ENCODE measurements around the gene TRAM2. TPM values are rescaled to one million over a fixed set of nuclear protein-coding genes. Genes with fewer than 3 reads are reported as not detected.

TRAM2 gene
- total RNA-seq, 2 donors from 2014 or later = 19.1 to 21.2 TPM

DNA sequence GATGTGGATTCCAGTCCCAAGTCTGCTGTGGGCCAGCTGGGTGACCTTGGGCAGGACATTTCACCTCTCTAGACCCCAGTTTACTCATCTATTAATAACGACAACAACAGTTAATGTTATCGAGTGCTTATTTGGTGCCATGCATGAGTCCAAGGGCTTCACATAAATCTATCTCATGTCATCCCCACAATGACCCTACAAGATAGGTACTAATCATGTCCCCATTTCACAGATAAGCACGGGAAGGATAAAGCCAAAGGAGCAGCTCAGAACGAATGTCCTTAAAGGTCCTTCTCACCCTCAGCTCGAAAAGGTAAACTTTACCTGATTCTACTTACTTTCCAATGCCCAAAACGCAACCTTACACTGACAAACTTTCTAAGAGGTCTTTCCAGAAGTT lies 35.7 kb downstream of the TRAM2 start:
- peaks cover 2% of the 10 kb centered on the region for H3K4me1 ChIP-seq
- no peaks in the 10 kb centered on the region for H3K36me3 ChIP-seq
- H3K9me3 ChIP-seq = no peaks in the 10 kb centered on the region
- no peak overlapping the region for H3K27ac ChIP-seq
- H3K27me3 ChIP-seq = no peaks in the 10 kb centered on the region
- intact Hi-C loops (cut with DNase I) = no loop called here
- no peak overlapping the region for H3K4me3 ChIP-seq
- DNase-seq = no peak
- TF ChIP-seq, protein P1, sequence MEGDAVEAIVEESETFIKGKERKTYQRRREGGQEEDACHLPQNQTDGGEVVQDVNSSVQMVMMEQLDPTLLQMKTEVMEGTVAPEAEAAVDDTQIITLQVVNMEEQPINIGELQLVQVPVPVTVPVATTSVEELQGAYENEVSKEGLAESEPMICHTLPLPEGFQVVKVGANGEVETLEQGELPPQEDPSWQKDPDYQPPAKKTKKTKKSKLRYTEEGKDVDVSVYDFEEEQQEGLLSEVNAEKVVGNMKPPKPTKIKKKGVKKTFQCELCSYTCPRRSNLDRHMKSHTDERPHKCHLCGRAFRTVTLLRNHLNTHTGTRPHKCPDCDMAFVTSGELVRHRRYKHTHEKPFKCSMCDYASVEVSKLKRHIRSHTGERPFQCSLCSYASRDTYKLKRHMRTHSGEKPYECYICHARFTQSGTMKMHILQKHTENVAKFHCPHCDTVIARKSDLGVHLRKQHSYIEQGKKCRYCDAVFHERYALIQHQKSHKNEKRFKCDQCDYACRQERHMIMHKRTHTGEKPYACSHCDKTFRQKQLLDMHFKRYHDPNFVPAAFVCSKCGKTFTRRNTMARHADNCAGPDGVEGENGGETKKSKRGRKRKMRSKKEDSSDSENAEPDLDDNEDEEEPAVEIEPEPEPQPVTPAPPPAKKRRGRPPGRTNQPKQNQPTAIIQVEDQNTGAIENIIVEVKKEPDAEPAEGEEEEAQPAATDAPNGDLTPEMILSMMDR (IDR thresholded peaks at IDR 0.05) = no peak
- H3K9ac ChIP-seq (ENCODE audit: low read depth in 2 of 2, low read length in 2 of 2) = no peak overlapping the region

DNA sequence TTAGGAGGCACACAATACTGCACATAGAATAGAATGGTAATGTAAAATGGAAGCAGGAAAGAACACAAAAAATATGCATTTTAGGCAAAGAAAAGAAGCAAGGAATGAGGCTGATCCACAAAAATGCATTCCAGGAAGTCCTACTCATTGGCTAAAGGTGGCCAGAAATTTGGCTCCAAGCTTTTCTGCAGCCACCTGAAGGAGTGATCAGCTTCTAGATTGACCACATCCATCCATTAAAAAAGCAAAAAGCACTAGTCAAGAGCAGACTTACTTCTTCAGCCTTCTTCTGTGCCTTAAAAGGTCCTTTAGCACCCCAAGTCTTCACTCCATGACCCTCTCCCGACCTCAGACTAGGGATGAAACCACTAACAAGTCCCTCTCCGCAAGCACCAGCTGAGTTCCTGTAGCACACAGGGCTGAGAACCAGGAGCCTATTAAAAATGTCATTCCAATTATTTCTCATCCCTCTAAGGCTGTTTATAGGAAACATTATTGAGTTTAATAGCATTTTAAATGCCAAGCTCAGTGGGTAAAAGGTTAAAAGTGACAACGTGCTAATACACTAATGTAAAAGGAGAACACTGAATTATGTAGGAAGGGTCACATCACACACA lies 36.5 kb downstream of the TRAM2 start:
- no peak overlapping the region for H3K27ac ChIP-seq
- TF ChIP-seq, protein P1 (IDR thresholded peaks at IDR 0.05) = no peak
- peaks cover 2% of the 10 kb centered on the region for H3K4me1 ChIP-seq
- no peak for DNase-seq
- no peaks in the 10 kb centered on the region for H3K9me3 ChIP-seq
- H3K4me3 ChIP-seq = no peak overlapping the region
- H3K9ac ChIP-seq (ENCODE audit: low read depth in 2 of 2, low read length in 2 of 2) = no peak overlapping the region
- intact Hi-C loops (cut with DNase I) = no loop called here
- no peaks in the 10 kb centered on the region for H3K27me3 ChIP-seq
- H3K36me3 ChIP-seq = no peaks in the 10 kb centered on the region

DNA sequence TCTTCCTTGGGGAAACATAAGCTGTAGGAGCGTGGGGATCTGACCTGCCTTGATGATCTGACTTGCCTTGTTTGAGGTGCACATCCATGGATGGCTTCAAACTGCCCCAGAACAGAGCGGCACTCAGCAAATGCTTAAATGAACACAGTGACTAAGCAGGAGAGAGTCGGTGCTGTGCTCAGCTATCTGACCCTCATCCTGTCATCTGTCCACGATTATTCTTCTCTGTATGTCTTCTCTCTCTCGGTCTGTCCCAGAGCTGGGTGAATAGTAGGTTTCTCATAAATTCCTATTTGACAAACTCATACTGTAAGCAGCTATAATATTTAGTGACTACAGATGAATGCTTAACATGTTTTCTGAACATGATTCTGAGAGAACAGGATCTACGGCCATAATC lies 37.3 kb downstream of the TRAM2 start:
- Histone ChIP-seq H3K9me3 (no peaks in the 10 kb centered on the region), H3K27me3 (no peaks in the 10 kb centered on the region), H3K27ac (no peak overlapping the region), H3K4me3 (no peak overlapping the region), H3K9ac (ENCODE audit: low read depth in 2 of 2, low read length in 2 of 2) (no peak overlapping the region), H3K4me1 (peaks cover 2% of the 10 kb centered on the region), H3K36me3 (no peaks in the 10 kb centered on the region)
- intact Hi-C loops (cut with DNase I) = no loop called here
- DNase-seq = no peak
- TF ChIP-seq, protein P1 (IDR thresholded peaks at IDR 0.05) = no peak

DNA sequence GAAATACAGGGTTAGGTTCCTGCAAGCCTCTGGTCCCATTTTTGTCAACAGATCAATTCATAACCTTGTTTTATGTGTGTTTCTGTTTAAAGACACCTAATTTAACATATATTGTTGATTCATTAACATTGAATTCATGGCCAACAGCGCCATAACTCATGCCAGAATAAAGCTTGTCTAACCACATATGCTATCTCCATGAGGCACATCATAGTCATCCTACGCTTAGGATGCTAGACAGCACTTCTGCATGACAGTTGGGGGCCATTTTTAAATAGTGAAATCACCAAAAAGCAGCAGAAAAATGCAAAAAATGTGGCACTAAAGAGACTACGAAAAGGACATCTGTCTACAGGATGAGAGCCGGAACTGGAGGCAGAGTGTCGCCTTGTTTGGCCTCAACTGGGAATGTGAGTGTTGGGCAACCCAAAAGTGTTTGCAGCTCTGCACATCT lies 37.9 kb downstream of the TRAM2 start:
- DNase-seq = no peak

DNA sequence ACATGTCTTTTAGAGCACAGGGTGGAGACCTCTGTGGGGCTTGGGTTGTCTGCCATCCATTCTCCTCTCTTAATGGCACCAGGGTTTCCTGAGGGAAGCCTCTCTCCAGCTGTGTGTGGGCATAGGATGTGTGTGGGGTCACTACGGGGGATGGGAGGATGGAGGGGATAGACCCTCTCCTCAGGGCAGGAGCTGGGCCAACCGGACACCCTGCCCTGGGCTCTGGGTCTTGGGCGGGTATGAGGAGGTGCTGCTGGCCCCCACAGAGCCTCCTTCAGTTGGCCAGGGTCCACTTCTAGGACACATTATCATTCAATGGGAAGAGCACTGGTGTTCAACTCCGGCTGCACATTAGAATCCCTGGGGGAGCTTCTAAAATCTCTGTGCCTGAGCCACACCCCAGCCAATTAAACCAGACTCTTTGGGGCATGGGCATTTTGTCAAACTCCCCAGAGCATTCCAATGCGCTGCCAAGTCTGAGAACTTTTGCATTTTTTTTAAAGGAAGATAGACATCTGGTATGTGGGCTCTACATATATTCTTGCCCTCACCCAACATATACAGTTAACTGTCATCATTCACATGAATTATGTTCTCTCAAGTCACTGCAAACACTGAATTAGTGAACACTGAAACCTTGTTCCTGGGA lies 38.5 kb downstream of the TRAM2 start:
- Histone ChIP-seq H3K9ac (ENCODE audit: low read depth in 2 of 2, low read length in 2 of 2) (no peak overlapping the region), H3K4me3 (no peak overlapping the region), H3K27ac (no peak overlapping the region), H3K36me3 (no peaks in the 10 kb centered on the region), H3K4me1 (peaks cover 2% of the 10 kb centered on the region), H3K27me3 (no peaks in the 10 kb centered on the region), H3K9me3 (no peaks in the 10 kb centered on the region)
- intact Hi-C loops (cut with DNase I) = no loop called here
- DNase-seq = no peak
- TF ChIP-seq, protein P1 (IDR thresholded peaks at IDR 0.05) = no peak

More for the DNA sequence above, 37.9 kb downstream of the TRAM2 start:
- TF ChIP-seq, protein P1 (IDR thresholded peaks at IDR 0.05) = no peak
- Histone ChIP-seq H3K27ac (no peak overlapping the region), H3K4me3 (no peak overlapping the region), H3K4me1 (peaks cover 2% of the 10 kb centered on the region), H3K9ac (ENCODE audit: low read depth in 2 of 2, low read length in 2 of 2) (no peak overlapping the region), H3K27me3 (no peaks in the 10 kb centered on the region), H3K9me3 (no peaks in the 10 kb centered on the region), H3K36me3 (no peaks in the 10 kb centered on the region)
- intact Hi-C loops (cut with DNase I) = no loop called here

Measured in colonic mucosa (tissue), 4 donors.